Measurements from ENCODE around the gene F2RL3. TPM values are rescaled to one million over a fixed set of nuclear protein-coding genes. Genes with fewer than 3 reads are reported as not detected.

The F2RL3 gene
- total and polyA plus RNA-seq, 2 of the 8 experiments (the other 6 are each of a cell fraction or from before 2014, with no cell fraction given): not detected

Small RNAs within 50 kb of the gene (small RNA-seq; reads per million reads assigned to genes)
- gene RN7SL823P (ENCODE audit: insufficient read depth) (not detected), gene RN7SL835P (ENCODE audit: insufficient read depth) (not detected)

Other genes starting within 250 kb of the F2RL3 start
- gene SMIM7, start 228.9 kb upstream of the F2RL3 start, total RNA-seq (2021; fragmentation: NEBNext Ultra II Directional; extraction: Animal tissue kit (Norgen Biotek cat#: 25700)): 67.5 and 69.9 TPM in 2 replicates
- gene SMIM7, start 228.9 kb upstream of the F2RL3 start, polyA plus RNA-seq (2011; rRNA removed): 51.7 and 55.5 TPM in 2 replicates
- gene TMEM38A, start 227.9 kb upstream of the F2RL3 start, total RNA-seq (2021; fragmentation: NEBNext Ultra II Directional; extraction: Animal tissue kit (Norgen Biotek cat#: 25700)): 8.9 and 9.8 TPM in 2 replicates
- 9.2 and 11.2 TPM in 2 replicates for gene TMEM38A, start 227.9 kb upstream of the F2RL3 start, polyA plus RNA-seq (2011; rRNA removed)
- not detected in 2 replicates for gene NWD1, start 169.2 kb upstream of the F2RL3 start, total RNA-seq (2021; fragmentation: NEBNext Ultra II Directional; extraction: Animal tissue kit (Norgen Biotek cat#: 25700))
- gene NWD1, start 169.2 kb upstream of the F2RL3 start, polyA plus RNA-seq (2011; rRNA removed): 0.02 TPM in 2 replicates
- 60.1 and 71.1 TPM in 2 replicates for gene SIN3B, start 59.6 kb upstream of the F2RL3 start, total RNA-seq (2021; fragmentation: NEBNext Ultra II Directional; extraction: Animal tissue kit (Norgen Biotek cat#: 25700))
- 29.5 and 45.5 TPM in 2 replicates for gene SIN3B, start 59.6 kb upstream of the F2RL3 start, polyA plus RNA-seq (2011; rRNA removed)
- 9.2 and 11.1 TPM in 2 replicates for gene CPAMD8, start 137.8 kb downstream of the F2RL3 start, total RNA-seq (2021; fragmentation: NEBNext Ultra II Directional; extraction: Animal tissue kit (Norgen Biotek cat#: 25700))
- 6.1 and 11.2 TPM in 2 replicates for gene CPAMD8, start 137.8 kb downstream of the F2RL3 start, polyA plus RNA-seq (2011; rRNA removed)
- gene HAUS8, start 186.5 kb downstream of the F2RL3 start, total RNA-seq (2021; fragmentation: NEBNext Ultra II Directional; extraction: Animal tissue kit (Norgen Biotek cat#: 25700)): 23.2 and 23.5 TPM in 2 replicates
- 18.4 and 18.9 TPM in 2 replicates for gene HAUS8, start 186.5 kb downstream of the F2RL3 start, polyA plus RNA-seq (2011; rRNA removed)
- gene MYO9B, start 186.8 kb downstream of the F2RL3 start, total RNA-seq (2021; fragmentation: NEBNext Ultra II Directional; extraction: Animal tissue kit (Norgen Biotek cat#: 25700)): 76.8 and 77.1 TPM in 2 replicates
- gene MYO9B, start 186.8 kb downstream of the F2RL3 start, polyA plus RNA-seq (2011; rRNA removed): 27.6 and 40.0 TPM in 2 replicates

Measured in H1 (cell line).